Activated CD8-positive, alpha-beta T cell treated with anti-CD3 and anti-CD28 coated beads, Interleukin-2, amount 10 ng/mL, durations not matched to agents 7 days and 5 days (primary cell): Measurements from ENCODE around the gene CXCL8. TPM values are rescaled to one million over a fixed set of nuclear protein-coding genes. Genes with fewer than 3 reads are reported as not detected.
"Not testable (repeated sequence)": the region's sequence is repeated elsewhere in the genome, so short reads cannot be mapped to it uniquely, and the experiment has no call there.

Experiments
- ATAC-seq: fragments of 150-1000 bp; cut with Tn5 transposase; one replicate; pipeline ENCODE4 v1.10.0; 2021; ENCODE audit warnings: moderate library complexity
- CTCF ChIA-PET: fragments of 350-600 bp; sonication (Branson Sonifier 250); formaldehyde crosslinking; loops from one replicate; lab custom pipeline; 2021; ENCODE audit warnings: antibody characterized with exemption; lab: Charles Lee
- POLR2A ChIA-PET: fragments of 350-600 bp; sonication (Branson Sonifier 250); formaldehyde crosslinking; loops from one replicate; lab custom pipeline; 2021; ENCODE audit warnings: antibody characterized with exemption; lab: Charles Lee
- DNase-seq: peaks from one replicate; pipeline ENCODE4 v3.0.0-alpha.2; 2020
- H3K27ac Mint-ChIP-seq: one replicate; pipeline ENCODE4 v1.8.0; 2021; ENCODE audit warnings: mild to moderate bottlenecking, mixed read lengths
- H3K27me3 Mint-ChIP-seq: one replicate; pipeline ENCODE4 v1.8.0; 2021; ENCODE audit warnings: low read depth, mixed read lengths
- H3K36me3 Mint-ChIP-seq: one replicate; pipeline ENCODE4 v1.8.0; 2021; ENCODE audit warnings: low read depth, mixed read lengths
- H3K4me1 Mint-ChIP-seq: one replicate; pipeline ENCODE4 v1.8.0; 2021; ENCODE audit warnings: low read depth, mixed read lengths
- H3K4me3 Mint-ChIP-seq: one replicate; pipeline ENCODE4 v1.8.0; 2021; ENCODE audit warnings: mild to moderate bottlenecking, mixed read lengths
- H3K9me3 Mint-ChIP-seq: one replicate; pipeline ENCODE4 v1.8.0; 2022; ENCODE audit warnings: mixed read lengths; ENCODE audit not compliant: insufficient read depth
- total RNA-seq, 2 experiments: library from RNA; stranded (reverse); gene quantifications; one replicate each; pipeline ENCODE4 v1.2.3, GENCODE V29; 2021

CXCL8 gene
- total RNA-seq = not detected

GRCh38 chr4:73740353-73740778, at the start of gene CXCL8:
Gene CXCL8, plus strand, starts transcription at chr4:73740569. Its CDS starts 90 bp downstream, at chr4:73740659.
- H3K27me3 Mint-ChIP-seq = peaks cover 3% of the 10 kb centered on the region
- CTCF ChIA-PET = no interaction called here
- no peaks in the 10 kb centered on the region for H3K36me3 Mint-ChIP-seq
- no peak within 1 kb of the TSS for H3K27ac Mint-ChIP-seq
- H3K4me1 Mint-ChIP-seq = no peaks in the 10 kb centered on the region
- DNase-seq (no peak), ATAC-seq (no peak)
- POLR2A ChIA-PET = no interaction called here
- H3K9me3 Mint-ChIP-seq = no peaks in the 10 kb centered on the region
- H3K4me3 Mint-ChIP-seq = no peak within 1 kb of the TSS

- H3K4me1 Mint-ChIP-seq, H3K36me3 Mint-ChIP-seq, H3K9me3 Mint-ChIP-seq, ATAC-seq, CTCF ChIA-PET, DNase-seq, POLR2A ChIA-PET, H3K27ac Mint-ChIP-seq, H3K4me3 Mint-ChIP-seq, H3K27me3 Mint-ChIP-seq: not testable (repeated sequence)
These were observed 49.2 kb upstream of the CXCL8 start for GRCh38 chr4:73691201-73691600.

GRCh38 chr4:73691759-73692158, 48.6 kb upstream of the CXCL8 start:
- Mint-ChIP-seq H3K27ac (no peak overlapping the region), H3K4me3 (no peak overlapping the region), H3K27me3 (no peaks in the 10 kb centered on the region), H3K9me3 (no peaks in the 10 kb centered on the region), H3K36me3 (no peaks in the 10 kb centered on the region), H3K4me1 (no peaks in the 10 kb centered on the region)
- CTCF ChIA-PET = no interaction called here
- DNase-seq (no peak), ATAC-seq (no peak)
- POLR2A ChIA-PET = no interaction called here

GRCh38 chr4:73692254-73692653, 48.1 kb upstream of the CXCL8 start:
- Mint-ChIP-seq H3K9me3 (no peaks in the 10 kb centered on the region), H3K36me3 (no peaks in the 10 kb centered on the region), H3K27me3 (no peaks in the 10 kb centered on the region), H3K27ac (no peak overlapping the region), H3K4me3 (no peak overlapping the region), H3K4me1 (no peaks in the 10 kb centered on the region)
- CTCF ChIA-PET = no interaction called here
- ATAC-seq (no peak), DNase-seq (no peak)
- POLR2A ChIA-PET = no interaction called here

- Mint-ChIP-seq H3K4me1 (no peaks in the 10 kb centered on the region), H3K9me3 (no peaks in the 10 kb centered on the region), H3K4me3 (no peak overlapping the region), H3K27ac (no peak overlapping the region), H3K36me3 (no peaks in the 10 kb centered on the region), H3K27me3 (no peaks in the 10 kb centered on the region)
- POLR2A ChIA-PET = no interaction called here
- CTCF ChIA-PET = no interaction called here
- DNase-seq (no peak), ATAC-seq (no peak)
These were observed 47.7 kb upstream of the CXCL8 start for GRCh38 chr4:73692701-73693100.

GRCh38 chr4:73693811-73694210, 46.6 kb upstream of the CXCL8 start:
- ChIA-PET CTCF (no interaction called here), POLR2A (no interaction called here)
- DNase-seq (no peak), ATAC-seq (no peak)
- no peak overlapping the region for H3K4me3 Mint-ChIP-seq
- no peaks in the 10 kb centered on the region for H3K4me1 Mint-ChIP-seq
- no peaks in the 10 kb centered on the region for H3K27me3 Mint-ChIP-seq
- H3K27ac Mint-ChIP-seq = no peak overlapping the region
- H3K36me3 Mint-ChIP-seq = no peaks in the 10 kb centered on the region
- H3K9me3 Mint-ChIP-seq = no peaks in the 10 kb centered on the region

GRCh38 chr4:73698217-73698616, 42.2 kb upstream of the CXCL8 start:
- CTCF ChIA-PET = interaction anchor here (1.3 kb wide), 1 partner anchor 15 kb away, joined by 3 read pairs; no protein-coding TSS in a partner anchor
- no peak overlapping the region for H3K27ac Mint-ChIP-seq
- POLR2A ChIA-PET = no interaction called here
- no peaks in the 10 kb centered on the region for H3K27me3 Mint-ChIP-seq
- no peaks in the 10 kb centered on the region for H3K9me3 Mint-ChIP-seq
- ATAC-seq (no peak), DNase-seq (no peak)
- H3K4me1 Mint-ChIP-seq = no peaks in the 10 kb centered on the region
- H3K36me3 Mint-ChIP-seq = no peaks in the 10 kb centered on the region
- H3K4me3 Mint-ChIP-seq = no peak overlapping the region

GRCh38 chr4:73701116-73701515, 39.3 kb upstream of the CXCL8 start:
- no peaks in the 10 kb centered on the region for H3K36me3 Mint-ChIP-seq
- DNase-seq (no peak), ATAC-seq (no peak)
- ChIA-PET CTCF (no interaction called here), POLR2A (no interaction called here)
- no peaks in the 10 kb centered on the region for H3K9me3 Mint-ChIP-seq
- H3K4me3 Mint-ChIP-seq = no peak overlapping the region
- H3K27me3 Mint-ChIP-seq = no peaks in the 10 kb centered on the region
- no peaks in the 10 kb centered on the region for H3K4me1 Mint-ChIP-seq
- H3K27ac Mint-ChIP-seq = no peak overlapping the region

GRCh38 chr4:73702796-73703287, 37.5 kb upstream of the CXCL8 start:
- H3K4me1 Mint-ChIP-seq = peaks cover under 1% of the 10 kb centered on the region
- no peaks in the 10 kb centered on the region for H3K36me3 Mint-ChIP-seq
- POLR2A ChIA-PET = no interaction called here
- H3K4me3 Mint-ChIP-seq = no peak overlapping the region
- H3K27me3 Mint-ChIP-seq = no peaks in the 10 kb centered on the region
- no peak for DNase-seq
- H3K9me3 Mint-ChIP-seq = no peaks in the 10 kb centered on the region
- CTCF ChIA-PET = no interaction called here
- no peak overlapping the region for H3K27ac Mint-ChIP-seq
- no peak for ATAC-seq

- no peaks in the 10 kb centered on the region for H3K9me3 Mint-ChIP-seq
- no peak for DNase-seq
- H3K4me3 Mint-ChIP-seq = no peak overlapping the region
- peaks cover 4% of the 10 kb centered on the region for H3K4me1 Mint-ChIP-seq
- ChIA-PET POLR2A (no interaction called here), CTCF (no interaction called here)
- no peaks in the 10 kb centered on the region for H3K27me3 Mint-ChIP-seq
- no peaks in the 10 kb centered on the region for H3K36me3 Mint-ChIP-seq
- no peak for ATAC-seq
- no peak overlapping the region for H3K27ac Mint-ChIP-seq
These were observed 37.0 kb upstream of the CXCL8 start for GRCh38 chr4:73703320-73703719.

- no peaks in the 10 kb centered on the region for H3K36me3 Mint-ChIP-seq
- ChIA-PET CTCF (no interaction called here), POLR2A (no interaction called here)
- no peak for ATAC-seq
- H3K27me3 Mint-ChIP-seq = no peaks in the 10 kb centered on the region
- no peaks in the 10 kb centered on the region for H3K9me3 Mint-ChIP-seq
- no peak for DNase-seq
- H3K27ac Mint-ChIP-seq = no peak overlapping the region
- H3K4me1 Mint-ChIP-seq = peaks cover 6% of the 10 kb centered on the region
- no peak overlapping the region for H3K4me3 Mint-ChIP-seq
These were observed 35.9 kb upstream of the CXCL8 start for GRCh38 chr4:73704314-73705055.

GRCh38 chr4:73705056-73705432, 35.3 kb upstream of the CXCL8 start:
- Mint-ChIP-seq H3K36me3 (no peaks in the 10 kb centered on the region), H3K27ac (no peak overlapping the region), H3K4me3 (no peak overlapping the region), H3K9me3 (no peaks in the 10 kb centered on the region), H3K27me3 (no peaks in the 10 kb centered on the region), H3K4me1 (peaks cover 6% of the 10 kb centered on the region)
- ChIA-PET CTCF (no interaction called here), POLR2A (no interaction called here)
- DNase-seq (no peak), ATAC-seq (no peak)

GRCh38 chr4:73705721-73706120, 34.6 kb upstream of the CXCL8 start:
- no peak overlapping the region for H3K4me3 Mint-ChIP-seq
- DNase-seq = no peak
- ATAC-seq = no peak
- peaks cover 6% of the 10 kb centered on the region for H3K4me1 Mint-ChIP-seq
- H3K27me3 Mint-ChIP-seq = no peaks in the 10 kb centered on the region
- no peaks in the 10 kb centered on the region for H3K9me3 Mint-ChIP-seq
- ChIA-PET POLR2A (no interaction called here), CTCF (no interaction called here)
- no peak overlapping the region for H3K27ac Mint-ChIP-seq
- no peaks in the 10 kb centered on the region for H3K36me3 Mint-ChIP-seq
